Measurements from ENCODE around the gene LRMDA. TPM values are rescaled to one million over a fixed set of nuclear protein-coding genes. Genes with fewer than 3 reads are reported as not detected.

Gene LRMDA
- total RNA-seq, 1 experiment from 2014 or later: 4.8 TPM

- POLR2A ChIA-PET: no interaction called here
- Histone ChIP-seq H3K4me1 (ENCODE audit: control insufficient read depth in 1 of 2, insufficient read depth in 2 of 2, low read length in 2 of 2) (no peaks in the 10 kb centered on the region), H2AFZ (ENCODE audit: low read depth, low read length, poor library complexity, severe bottlenecking) (no peak overlapping the region), H3K4me2 (ENCODE audit: low read length) (no peak overlapping the region), H3K79me2 (ENCODE audit: insufficient read depth, low read length) (no peaks in the 10 kb centered on the region), H3K27me3 (ENCODE audit: insufficient read depth, low read length) (peaks cover 52% of the 10 kb centered on the region), H3K9me2 (ENCODE audit: insufficient read depth) (no peaks in the 10 kb centered on the region), H3K36me3 (ENCODE audit: control insufficient read depth in 1 of 2, insufficient read depth in 2 of 2, low read length in 2 of 2) (no peaks in the 10 kb centered on the region), H3K9ac (ENCODE audit: low read length) (no peak overlapping the region), H3K9me3 (ENCODE audit: control insufficient read depth in 1 of 2, insufficient read depth in 1 of 2, low read depth in 1 of 2, low read length in 2 of 2) (no peaks in the 10 kb centered on the region), H3K27ac (ENCODE audit: low read depth, low read length) (no peak overlapping the region), H3K4me3 (replicated peaks in 1 of 2; ENCODE audit: low read depth in 1 of 2, low read length in 2 of 2) (no peak overlapping the region), H4K20me1 (ENCODE audit: insufficient read depth) (no peaks in the 10 kb centered on the region)
- RAD21 ChIA-PET (ENCODE audit: low non-redundant PET in 1 of 2, low total read pairs in 2 of 2, uncharacterized antibody in 2 of 2, unreplicated experiment in 2 of 2): no interaction called here
- BruUV-seq (replicated peaks): no TSS peak
- DNase-seq (ENCODE audit: low read depth, low spot score): no peak
- no peak for ATAC-seq
- TF ChIP-seq REST (IDR thresholded peaks at IDR 0.05; ENCODE audit: low read depth): no peak
- no peak for TF ChIP-seq CBX3 (IDR thresholded peaks at IDR 0.05; ENCODE audit: low read depth)
- no peak for TF ChIP-seq ELF1 (IDR thresholded peaks at IDR 0.05; ENCODE audit: borderline replicate concordance, low read depth)
- TF ChIP-seq EZH2 (IDR thresholded peaks at IDR 0.05): no peak
- no peak for TF ChIP-seq SIN3A (IDR thresholded peaks at IDR 0.05; ENCODE audit: low read depth)
- TF ChIP-seq EZH2phosphoT487 (IDR thresholded peaks at IDR 0.05; ENCODE audit: borderline replicate concordance): no peak
- CTCF ChIA-PET: no interaction called here
- intact Hi-C loops (cut with micrococcal nuclease): no loop called here
These were observed 695.4 kb downstream of the LRMDA start for GRCh38 chr10:76126607-76127527.

All from HCT116 (cell line).